Activated effector memory CD4-positive, alpha-beta T cell treated with anti-CD3 and anti-CD28 coated beads, Interleukin-2, amount 50 U/mL, for 16 hours (primary cell): ENCODE data around the gene ZNF354C.
A peak's percentile ranks its signal among the peaks of the same experiment; 100 is the strongest.
"Not testable (repeated sequence)": the region's sequence is repeated elsewhere in the genome, so short reads cannot be mapped to it uniquely, and the experiment has no call there.

ENCODE experiments used
- DNase-seq: peaks from one replicate; pipeline ENCODE4 v3.0.0-alpha.2; 2020

ZNF354C gene

GRCh38 chr5:179060116-179061008, at the start of gene ZNF354C:
Gene ZNF354C (plus strand): TSS chr5:179060373. CDS start chr5:179062069, 1,696 bp downstream.
- DNase-seq: peak; percentile 94

GRCh38 chr5:179023528-179024189, 36.5 kb upstream of the ZNF354C start, which contains the start of gene ZNF879:
Gene ZNF879 (plus strand): TSS chr5:179023804. CDS start chr5:179025005, 1,201 bp downstream.
- DNase-seq: peak; percentile 98

- DNase-seq: no peak
These were observed 27.1 kb upstream of the ZNF354C start for GRCh38 chr5:179033004-179033580.

DNA sequence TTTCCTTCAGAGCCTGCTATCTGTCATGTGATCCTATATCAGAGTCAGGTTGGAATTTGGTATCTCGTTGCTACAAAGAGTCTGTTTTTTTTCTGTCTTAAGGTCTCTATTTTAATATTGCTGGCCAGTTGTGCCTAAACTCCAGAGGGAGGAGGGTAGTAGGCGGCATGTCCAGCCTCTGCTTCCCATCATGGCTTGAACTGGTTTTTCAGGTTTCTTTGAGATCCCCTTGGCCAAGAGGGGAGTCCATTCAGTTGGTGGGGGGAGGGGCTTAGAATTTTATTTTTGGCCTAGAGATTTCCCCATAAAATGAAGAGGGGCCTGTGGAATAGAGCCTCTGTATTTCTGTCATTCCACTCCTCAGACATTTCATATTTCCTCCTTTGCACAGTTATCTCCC, 15.4 kb upstream of the ZNF354C start:
- DNase-seq: no peak

DNA sequence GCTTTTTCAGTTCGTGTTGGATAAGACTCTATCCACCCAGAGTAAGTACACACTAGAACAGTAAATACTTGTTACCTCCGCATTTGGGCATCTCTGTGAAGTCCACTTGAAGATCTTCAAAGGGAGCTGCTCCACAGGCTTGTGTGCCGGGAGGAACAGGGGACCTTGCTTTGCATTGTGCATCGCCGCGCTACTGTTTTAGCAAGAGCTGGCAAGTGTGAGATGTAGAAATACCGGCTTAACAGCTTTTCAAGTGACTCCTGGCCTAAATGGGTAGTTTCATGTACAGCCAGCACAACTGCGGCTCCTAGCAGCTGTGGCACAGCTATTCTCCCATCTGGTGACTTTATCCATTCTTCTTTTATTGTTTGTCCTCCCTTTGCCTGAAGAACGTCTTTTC, 8.4 kb upstream of the ZNF354C start:
- no peak for DNase-seq

GRCh38 chr5:179054036-179054785, 6.0 kb upstream of the ZNF354C start:
- DNase-seq: no peak

GRCh38 chr5:179054876-179055275, 5.3 kb upstream of the ZNF354C start:
- no peak for DNase-seq

- DNase-seq: no peak
These were observed 4.7 kb upstream of the ZNF354C start for GRCh38 chr5:179055436-179055835.

DNA sequence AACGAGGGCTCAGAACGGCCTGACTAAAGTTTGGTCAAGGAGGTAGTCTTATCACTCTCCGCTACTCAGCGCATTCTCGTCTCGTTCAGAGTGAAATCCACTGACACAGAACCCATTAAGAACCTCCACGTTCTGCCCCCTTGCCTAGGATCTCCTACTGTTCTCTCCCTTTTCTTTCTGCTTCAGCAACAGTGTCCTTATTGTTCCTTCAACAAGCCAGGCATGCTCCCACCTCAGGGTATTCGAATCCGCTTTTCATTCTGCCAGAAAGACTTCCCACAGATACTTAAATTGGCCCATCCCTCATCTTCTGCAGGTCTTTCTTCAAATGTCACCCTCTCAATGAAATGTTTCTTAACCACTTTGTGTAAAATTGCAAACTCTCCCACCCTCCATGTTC, 4.3 kb upstream of the ZNF354C start:
- no peak for DNase-seq

DNA sequence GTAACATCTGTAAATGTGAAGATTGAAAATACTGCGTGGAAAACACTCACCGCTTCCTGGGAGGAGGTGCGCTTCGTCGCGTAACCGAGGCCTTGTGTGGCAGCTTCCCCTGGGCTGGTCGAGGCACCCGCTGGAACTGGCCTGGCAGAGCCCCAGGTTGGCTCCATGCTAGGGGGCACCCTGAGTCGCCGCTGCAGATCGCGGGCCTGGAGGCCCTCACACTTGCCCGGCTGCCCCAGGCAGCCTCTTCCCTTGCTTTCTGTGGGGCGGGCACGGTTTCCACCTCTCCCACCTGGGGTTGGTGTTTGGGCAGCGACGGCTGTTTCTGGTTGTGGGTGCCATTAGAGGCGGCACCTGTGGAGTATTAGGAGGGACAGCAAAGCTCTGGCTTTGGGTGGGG, 852 bp downstream of the ZNF354C start:
- no peak for DNase-seq

GRCh38 chr5:179065703-179066102, 5.5 kb downstream of the ZNF354C start:
- no peak for DNase-seq

- no peak for DNase-seq
These were observed 19.2 kb downstream of the ZNF354C start for GRCh38 chr5:179079165-179079987.

- no peak for DNase-seq
These were observed 20.6 kb downstream of the ZNF354C start for GRCh38 chr5:179080724-179081123.

DNA sequence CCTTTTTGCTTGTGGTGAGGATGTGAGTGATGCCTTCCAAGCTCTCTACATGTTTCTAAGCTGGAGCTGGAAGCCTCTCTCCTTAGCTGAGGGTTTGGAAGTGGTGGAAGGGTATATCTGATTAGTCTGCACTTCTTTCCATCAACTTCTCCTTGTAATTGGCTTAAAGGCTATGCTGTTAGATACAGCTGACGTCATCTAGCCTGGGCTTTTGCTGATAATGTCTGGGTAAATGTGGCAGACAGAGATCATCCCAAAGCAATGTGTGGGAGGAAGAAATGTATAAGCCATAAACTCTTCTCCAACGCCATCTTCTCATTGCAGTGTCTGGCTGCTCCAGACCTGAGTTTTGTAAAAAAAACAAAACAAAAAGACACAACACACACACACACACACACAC, 29.3 kb downstream of the ZNF354C start:
- no peak for DNase-seq

DNA sequence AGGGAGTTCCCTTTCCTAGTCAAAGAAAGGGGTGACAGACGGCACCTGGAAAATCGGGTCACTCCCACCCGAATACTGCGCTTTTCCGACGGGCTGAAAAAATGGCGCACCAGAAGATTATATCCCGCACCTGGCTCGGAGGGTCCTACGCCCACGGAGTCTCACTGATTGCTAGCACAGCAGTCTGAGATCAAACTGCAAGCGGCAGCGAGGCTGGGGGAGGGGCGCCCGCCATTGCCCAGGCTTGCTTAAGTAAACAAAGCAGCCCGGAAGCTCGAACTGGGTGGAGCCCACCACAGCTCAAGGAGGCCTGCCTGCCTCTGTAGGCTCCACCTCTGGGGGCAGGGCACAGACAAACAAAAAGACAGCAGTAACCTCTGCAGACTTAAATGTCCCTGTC, 41.1 kb downstream of the ZNF354C start:
- not testable (repeated sequence) for DNase-seq

DNA sequence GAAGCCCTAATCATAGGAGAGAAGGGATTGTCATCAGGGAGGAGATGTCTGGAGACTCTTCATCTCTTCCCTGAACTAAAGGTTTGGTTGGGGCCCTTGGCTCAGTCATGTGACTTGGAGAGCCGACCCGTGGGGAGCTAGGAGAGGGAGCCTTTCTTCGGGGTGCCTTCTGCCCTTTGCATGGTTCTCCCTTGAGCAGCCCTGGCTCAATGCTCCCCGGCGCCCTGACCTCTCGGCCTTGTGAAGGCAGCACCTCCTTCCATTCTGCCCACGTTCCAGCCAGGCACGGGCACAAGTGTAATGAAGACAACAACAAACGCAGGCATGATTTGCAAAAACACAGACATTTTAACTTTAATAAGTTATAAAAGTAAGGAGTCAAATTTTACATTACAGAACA, 50.4 kb downstream of the ZNF354C start:
- no peak for DNase-seq

GRCh38 chr5:179111267-179112207, 51.4 kb downstream of the ZNF354C start:
- DNase-seq: no peak

- DNase-seq: no peak
These were observed 52.4 kb downstream of the ZNF354C start for GRCh38 chr5:179112469-179113142.

GRCh38 chr5:179113143-179113530, 53.0 kb downstream of the ZNF354C start:
- DNase-seq: no peak

DNA sequence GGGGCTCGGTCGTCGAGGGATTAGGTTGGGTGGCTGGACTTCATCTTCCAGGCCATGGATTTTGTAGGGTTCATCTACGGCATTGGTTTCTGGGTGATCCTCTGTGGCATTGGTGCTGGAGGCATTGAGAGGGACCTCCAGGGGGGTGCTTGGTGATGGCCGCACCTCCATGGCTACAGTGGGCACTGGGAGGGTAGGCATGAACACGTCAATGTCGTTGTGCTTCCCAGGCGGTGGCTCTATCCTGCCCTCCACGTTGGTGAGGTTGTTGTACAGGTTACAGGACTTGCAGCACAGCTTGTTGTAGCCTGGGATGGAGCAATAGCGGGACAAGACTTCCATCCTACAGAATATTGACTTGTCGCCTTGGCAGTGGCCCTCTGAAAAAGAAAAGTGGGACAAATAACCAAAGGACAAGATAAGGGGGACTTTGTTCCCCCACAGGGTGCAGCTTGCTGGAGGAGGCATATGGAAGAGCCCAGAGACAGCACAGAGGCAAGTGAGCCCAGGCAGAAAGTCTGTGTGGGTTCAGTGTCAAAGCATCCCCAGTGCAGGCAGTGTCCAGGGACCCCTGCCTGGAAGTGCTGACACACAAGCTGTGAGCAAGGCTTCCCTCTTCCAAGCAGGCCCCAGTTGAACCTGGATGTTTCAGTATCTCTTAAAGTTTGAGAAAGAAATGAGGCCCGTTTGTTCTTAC, 53.9 kb downstream of the ZNF354C start:
- DNase-seq: no peak
